T-helper 17 cell (primary cell): ENCODE data around the gene RASGRF2. TPM values are rescaled to one million over a fixed set of nuclear protein-coding genes. Genes with fewer than 3 reads are reported as not detected.
"Not testable (repeated sequence)": the region's sequence is repeated elsewhere in the genome, so short reads cannot be mapped to it uniquely, and the experiment has no call there.

ENCODE experiments used
- ATAC-seq: fragments of 150-1000 bp; cut with Tn5 transposase; 2 replicates; pipeline ENCODE4 v1.10.0; 2021; ENCODE audit warnings: mild to moderate bottlenecking, moderate library complexity
- DNase-seq, 3 donors: peaks; one replicate each; pipeline versions ENCODE4 v3.0.0 to v3.0.0-alpha.2; 2020 to 2021
- H3K9me3 ChIP-seq: one replicate; pipeline ENCODE4 v1.7.0; 2013; ENCODE audit warnings: low read length, mild to moderate bottlenecking; ENCODE audit not compliant: control insufficient read depth, poor library complexity, severe bottlenecking
- H3K27ac Mint-ChIP-seq: one replicate; pipeline ENCODE4 v1.8.0; 2022; ENCODE audit warnings: mild to moderate bottlenecking, moderate library complexity, mixed read lengths
- H3K27me3 Mint-ChIP-seq: one replicate; pipeline ENCODE4 v1.8.0; 2022; ENCODE audit warnings: mixed read lengths
- H3K36me3 Mint-ChIP-seq: one replicate; pipeline ENCODE4 v1.8.0; 2022; ENCODE audit warnings: low read depth, mixed read lengths
- H3K4me1 Mint-ChIP-seq: one replicate; pipeline ENCODE4 v1.8.0; 2022; ENCODE audit warnings: mild to moderate bottlenecking, mixed read lengths
- H3K4me3 Mint-ChIP-seq: one replicate; pipeline ENCODE4 v1.8.0; 2022; ENCODE audit warnings: mild to moderate bottlenecking, moderate library complexity, mixed read lengths
- total RNA-seq, 4 donors: library from RNA in 2 of 4; stranded (reverse) in 2 of 4; gene quantifications; one replicate each; pipeline ENCODE4 v1.2.3 and lab custom pipeline; 2022 to 2026

Gene RASGRF2
- total RNA-seq, 2 donors from 2014 or later: 21.3 to 32.3 TPM

DNA sequence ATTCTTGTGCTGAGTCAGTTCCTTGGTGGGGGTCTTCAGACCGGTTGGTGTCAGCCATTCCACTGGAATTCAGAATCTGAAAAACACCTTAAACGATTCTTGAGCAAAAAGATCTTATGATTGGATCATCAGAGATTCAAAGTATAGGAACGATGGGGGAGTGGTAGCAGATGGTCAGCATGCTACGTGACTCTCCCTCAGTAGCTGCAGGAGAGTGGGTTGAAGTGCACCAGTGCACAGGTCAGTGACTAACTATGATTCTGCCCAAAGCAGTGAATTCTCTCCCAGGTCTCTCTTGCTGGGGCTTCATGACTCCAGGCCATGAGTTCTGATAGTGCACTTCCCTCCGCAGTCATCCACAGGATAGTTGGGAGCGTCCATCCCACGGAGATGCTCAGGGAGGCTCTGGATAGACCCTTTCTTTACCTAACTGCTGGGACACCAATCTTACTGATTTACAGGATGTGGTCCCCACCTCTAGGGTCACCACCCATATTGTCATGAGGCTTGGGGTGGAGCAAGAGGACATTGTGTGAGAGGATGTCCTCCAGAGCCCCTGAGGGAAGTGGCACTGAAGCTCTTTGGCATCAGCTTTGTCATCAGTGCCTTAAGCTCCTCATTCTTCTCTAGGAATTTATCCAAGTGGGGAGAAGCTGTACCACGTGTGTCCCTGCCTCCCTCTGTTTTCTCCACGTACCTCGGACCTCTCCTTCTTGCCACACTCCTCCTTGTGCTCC lies 62.0 kb downstream of the RASGRF2 start:
- no peaks in the 10 kb centered on the region for H3K36me3 Mint-ChIP-seq
- DNase-seq: no peak
- H3K27ac Mint-ChIP-seq: peak overlapping the region; percentile 1
- no peaks in the 10 kb centered on the region for H3K27me3 Mint-ChIP-seq
- H3K9me3 ChIP-seq: no peaks in the 10 kb centered on the region
- peaks cover 67% of the 10 kb centered on the region for H3K4me1 Mint-ChIP-seq
- ATAC-seq: no peak
- peak overlapping the region; percentile 16 for H3K4me3 Mint-ChIP-seq

DNA sequence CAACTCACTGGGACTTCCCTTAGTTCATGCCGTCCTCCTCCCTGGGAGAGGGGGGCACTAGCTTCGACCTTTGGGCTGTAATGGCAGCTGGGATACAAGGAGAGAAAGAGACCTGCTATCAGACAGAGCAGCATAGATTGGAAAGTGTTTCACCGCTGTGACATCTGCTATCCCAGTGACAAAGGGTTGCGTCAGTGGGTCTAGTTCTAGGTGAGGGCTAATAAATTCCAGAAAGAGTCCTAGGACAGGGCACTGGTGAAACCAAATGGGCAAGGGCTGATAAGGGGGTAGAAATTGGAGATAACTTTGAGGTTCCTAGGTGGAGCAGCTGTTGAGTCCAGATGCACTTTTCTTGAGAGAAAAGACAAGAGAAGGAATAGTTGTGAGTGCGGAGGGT lies 62.5 kb downstream of the RASGRF2 start:
- H3K9me3 ChIP-seq: no peaks in the 10 kb centered on the region
- no peak for ATAC-seq
- Mint-ChIP-seq H3K4me1 (peaks cover 68% of the 10 kb centered on the region), H3K27ac (peak overlapping the region; percentile 1), H3K4me3 (peak overlapping the region; percentile 16), H3K27me3 (no peaks in the 10 kb centered on the region), H3K36me3 (no peaks in the 10 kb centered on the region)
- DNase-seq: no peak

DNA sequence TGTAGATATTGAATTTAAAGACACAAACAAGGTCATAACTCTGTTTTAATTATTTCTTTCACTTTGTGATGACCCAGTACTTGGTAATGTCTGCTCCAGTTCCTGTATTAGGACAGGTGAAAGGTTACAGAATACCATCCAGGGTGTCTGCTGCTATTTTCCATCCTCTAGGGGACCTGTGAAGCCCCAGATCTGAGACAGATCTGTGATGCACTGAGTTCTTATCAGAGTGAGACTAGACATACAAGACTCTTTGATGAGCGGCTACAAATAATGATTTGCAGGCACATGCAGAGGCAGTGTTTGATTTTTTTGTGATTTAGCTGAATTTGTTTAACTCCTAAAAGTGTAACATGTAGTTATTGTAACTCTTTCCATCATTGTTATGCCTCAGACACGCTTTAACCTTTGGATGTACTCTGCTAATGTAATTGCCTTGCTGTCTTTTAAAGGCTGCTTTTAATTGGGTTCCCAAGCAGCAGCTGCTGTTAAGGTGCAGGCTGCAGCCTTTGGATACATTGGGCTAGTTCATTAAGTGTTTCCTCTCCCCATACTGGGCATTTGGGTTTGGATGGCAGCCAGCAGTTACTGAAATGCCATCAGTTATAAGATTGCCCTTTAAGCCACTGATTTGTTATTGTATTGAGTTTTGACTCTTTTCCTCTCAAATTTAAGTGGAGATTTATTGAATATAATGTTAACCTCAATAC lies 63.3 kb downstream of the RASGRF2 start:
- Mint-ChIP-seq H3K27me3 (no peaks in the 10 kb centered on the region), H3K36me3 (no peaks in the 10 kb centered on the region), H3K4me3 (no peak overlapping the region), H3K27ac (peak overlapping the region; percentile 34), H3K4me1 (peaks cover 63% of the 10 kb centered on the region)
- ATAC-seq: no peak
- H3K9me3 ChIP-seq: no peaks in the 10 kb centered on the region
- no peak for DNase-seq

DNA sequence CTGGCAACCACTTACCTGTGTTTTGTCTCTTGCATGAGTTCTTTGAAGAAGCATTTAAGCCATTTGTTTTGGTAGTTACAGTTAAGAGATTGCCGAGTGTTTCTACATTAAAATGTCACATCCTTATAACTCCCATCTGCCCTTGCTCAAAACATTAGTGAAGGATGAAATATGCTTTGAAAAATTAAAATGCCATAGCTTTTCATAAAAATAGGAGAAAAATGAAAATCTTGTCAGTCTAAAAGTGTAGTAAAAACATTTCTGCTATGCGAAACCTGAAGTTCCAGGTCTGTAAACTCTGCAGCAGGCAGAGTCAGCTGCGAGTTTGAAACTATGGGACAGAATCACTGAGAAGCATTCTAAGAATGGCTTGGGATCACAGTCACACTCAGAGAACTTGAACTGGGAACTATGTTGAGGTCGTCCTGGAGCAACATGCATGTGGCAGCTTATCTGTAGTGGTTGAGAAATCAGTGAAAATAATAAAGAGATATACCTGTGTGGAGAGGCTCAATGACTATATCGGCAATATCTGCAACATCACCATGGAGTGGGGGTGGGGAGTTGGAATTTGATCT lies 67.4 kb downstream of the RASGRF2 start:
- Mint-ChIP-seq H3K4me3 (no peak overlapping the region), H3K27me3 (no peaks in the 10 kb centered on the region), H3K27ac (no peak overlapping the region), H3K4me1 (peaks cover 33% of the 10 kb centered on the region), H3K36me3 (no peaks in the 10 kb centered on the region)
- no peaks in the 10 kb centered on the region for H3K9me3 ChIP-seq
- ATAC-seq (no peak), DNase-seq (no peak)

- H3K27ac Mint-ChIP-seq: not testable (repeated sequence)
Measured at GRCh38 chr5:81028888-81029287, 68.7 kb downstream of the RASGRF2 start.

DNA sequence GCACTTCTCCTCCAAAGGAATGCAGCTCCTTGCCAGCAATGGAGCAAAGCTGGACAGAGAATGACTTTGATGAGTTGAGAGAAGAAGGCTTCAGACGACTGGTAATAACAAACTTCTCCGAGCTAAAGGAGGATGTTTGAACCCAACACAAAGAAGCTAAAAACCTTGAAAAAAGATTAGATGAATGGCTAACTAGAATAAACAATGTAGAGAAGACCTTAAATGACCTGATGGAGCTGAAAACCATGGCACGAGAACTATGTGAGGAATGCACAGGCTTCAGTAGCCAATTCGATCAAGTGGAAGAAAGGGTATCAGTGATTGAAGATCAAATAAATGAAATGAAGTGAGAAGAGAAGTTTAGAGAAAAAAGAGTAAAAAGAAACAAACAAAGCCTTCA lies 69.6 kb downstream of the RASGRF2 start:
- H3K9me3 ChIP-seq, ATAC-seq, H3K4me3 Mint-ChIP-seq, H3K36me3 Mint-ChIP-seq, H3K27me3 Mint-ChIP-seq, H3K27ac Mint-ChIP-seq, DNase-seq: not testable (repeated sequence)
- peaks cover 20% of the 10 kb centered on the region for H3K4me1 Mint-ChIP-seq

More at GRCh38 chr5:81028888-81029287, 68.7 kb downstream of the RASGRF2 start:
- DNase-seq, H3K36me3 Mint-ChIP-seq, H3K9me3 ChIP-seq, ATAC-seq, H3K27me3 Mint-ChIP-seq, H3K4me3 Mint-ChIP-seq: not testable (repeated sequence)
- H3K4me1 Mint-ChIP-seq: peaks cover 20% of the 10 kb centered on the region

DNA sequence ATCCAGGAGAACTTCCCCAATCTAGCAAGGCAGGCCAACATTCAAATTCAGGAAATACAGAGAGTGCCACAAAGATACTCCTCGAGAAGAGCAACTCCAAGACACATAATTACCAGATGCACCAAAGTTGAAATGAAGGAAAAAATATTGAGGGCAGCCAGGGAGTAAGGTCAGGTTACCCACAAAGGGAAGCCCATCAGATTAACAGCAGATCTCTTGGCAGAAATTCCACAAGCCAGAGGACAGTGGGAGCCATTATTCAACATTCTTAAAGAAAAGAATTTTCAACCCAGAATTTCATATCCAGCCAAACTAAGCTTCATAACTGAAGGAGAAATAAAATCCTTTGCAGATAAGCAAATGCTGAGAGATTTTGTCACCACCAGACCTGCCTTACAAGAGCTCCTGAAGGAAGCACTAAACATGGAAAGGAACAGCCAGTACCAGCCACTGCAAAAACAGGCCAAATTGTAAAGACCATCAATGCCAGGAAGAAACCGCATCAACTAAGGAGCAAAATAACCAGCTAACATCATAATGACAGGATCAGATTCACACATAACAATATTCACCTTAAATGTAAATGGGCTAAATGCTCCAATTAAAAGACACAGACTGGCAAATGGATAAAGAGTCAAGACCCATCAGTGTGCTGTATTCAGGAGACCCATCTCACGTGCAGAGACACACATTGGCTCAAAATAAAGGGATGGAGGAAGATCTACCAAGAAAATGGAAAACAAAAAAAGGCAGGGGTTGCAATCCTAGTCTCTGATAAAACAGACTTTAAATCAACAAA lies 70.3 kb downstream of the RASGRF2 start:
- not testable (repeated sequence) for H3K27ac Mint-ChIP-seq, H3K4me3 Mint-ChIP-seq, ATAC-seq, H3K36me3 Mint-ChIP-seq, H3K27me3 Mint-ChIP-seq, H3K9me3 ChIP-seq, DNase-seq
- H3K4me1 Mint-ChIP-seq: peaks cover 14% of the 10 kb centered on the region

DNA sequence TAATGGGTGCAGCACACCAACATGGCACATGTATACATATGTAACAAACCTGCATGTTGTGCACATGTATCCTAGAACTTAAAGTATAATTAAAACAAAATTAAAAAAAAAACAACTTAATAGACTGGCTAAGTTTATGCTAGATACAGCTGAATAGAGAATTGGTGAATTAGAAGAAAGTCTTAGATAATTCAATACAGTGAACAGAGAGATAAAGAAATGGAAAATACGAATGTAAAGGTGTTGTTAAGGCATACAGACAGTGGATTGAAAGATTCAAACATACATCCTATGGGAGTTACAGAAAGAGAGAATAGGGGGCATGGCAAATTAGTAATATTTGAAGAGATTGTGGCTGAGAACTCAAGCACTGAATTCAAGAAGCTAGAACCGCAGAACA lies 75.4 kb downstream of the RASGRF2 start:
- no peaks in the 10 kb centered on the region for H3K36me3 Mint-ChIP-seq
- H3K4me1 Mint-ChIP-seq: peaks cover 3% of the 10 kb centered on the region
- H3K9me3 ChIP-seq: no peaks in the 10 kb centered on the region
- H3K4me3 Mint-ChIP-seq: no peak overlapping the region
- no peaks in the 10 kb centered on the region for H3K27me3 Mint-ChIP-seq
- no peak overlapping the region for H3K27ac Mint-ChIP-seq
- DNase-seq: no peak
- no peak for ATAC-seq

GRCh38 chr5:81038495-81038894 lies 78.3 kb downstream of the RASGRF2 start:
- H3K36me3 Mint-ChIP-seq: no peaks in the 10 kb centered on the region
- H3K27me3 Mint-ChIP-seq: no peaks in the 10 kb centered on the region
- DNase-seq (no peak), ATAC-seq (no peak)
- no peak overlapping the region for H3K4me3 Mint-ChIP-seq
- H3K27ac Mint-ChIP-seq: no peak overlapping the region
- peaks cover 6% of the 10 kb centered on the region for H3K4me1 Mint-ChIP-seq
- no peaks in the 10 kb centered on the region for H3K9me3 ChIP-seq

GRCh38 chr5:81044868-81045267 lies 84.7 kb downstream of the RASGRF2 start:
- no peak for ATAC-seq
- Mint-ChIP-seq H3K27ac (no peak overlapping the region), H3K4me3 (no peak overlapping the region), H3K36me3 (peaks cover 11% of the 10 kb centered on the region), H3K27me3 (no peaks in the 10 kb centered on the region), H3K4me1 (peaks cover 27% of the 10 kb centered on the region)
- no peak for DNase-seq
- no peaks in the 10 kb centered on the region for H3K9me3 ChIP-seq

DNA sequence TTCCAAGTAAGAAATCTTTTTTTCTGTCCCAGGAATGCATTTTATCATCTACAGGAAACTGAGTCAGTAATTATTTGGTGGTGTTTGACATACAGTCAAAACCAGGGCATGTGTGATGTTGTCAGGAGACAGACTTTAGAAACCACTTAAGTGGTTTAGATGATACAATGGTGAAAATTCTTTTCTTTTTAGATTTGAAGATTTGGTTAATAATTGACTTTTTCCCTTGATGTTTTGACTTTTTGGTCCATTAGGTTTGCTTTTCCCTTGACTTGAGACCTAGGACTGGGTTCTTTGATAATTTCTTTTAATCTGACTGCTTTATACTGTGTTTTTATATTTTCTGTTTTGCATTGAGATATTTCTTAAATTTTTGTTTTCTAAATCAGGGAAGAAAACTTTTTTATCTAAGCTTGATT lies 85.2 kb downstream of the RASGRF2 start:
- Mint-ChIP-seq H3K4me1 (peaks cover 29% of the 10 kb centered on the region), H3K27me3 (no peaks in the 10 kb centered on the region), H3K36me3 (peaks cover 11% of the 10 kb centered on the region), H3K4me3 (no peak overlapping the region), H3K27ac (no peak overlapping the region)
- ATAC-seq: no peak
- no peak for DNase-seq
- no peaks in the 10 kb centered on the region for H3K9me3 ChIP-seq

DNA sequence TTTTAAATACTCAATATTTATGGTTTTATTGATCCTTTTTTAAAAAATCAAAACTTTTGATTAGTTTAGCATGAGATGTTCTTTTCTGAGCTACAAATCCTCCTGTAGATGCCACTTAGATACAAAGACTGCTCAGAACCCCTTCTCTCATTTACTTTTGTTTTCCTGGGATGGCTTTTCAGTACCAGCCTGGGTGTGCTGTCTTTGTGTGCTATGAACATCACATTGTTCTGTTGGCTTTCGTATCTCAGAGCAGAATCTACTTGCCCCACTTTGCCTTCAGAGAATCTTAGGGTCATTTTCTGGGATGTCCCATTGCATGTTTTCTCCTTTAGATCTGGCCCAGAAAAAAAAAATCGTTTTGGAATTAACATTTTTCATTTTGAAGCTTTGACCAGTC lies 85.9 kb downstream of the RASGRF2 start:
- Mint-ChIP-seq H3K36me3 (peaks cover 11% of the 10 kb centered on the region), H3K27ac (no peak overlapping the region), H3K4me3 (no peak overlapping the region), H3K4me1 (peaks cover 29% of the 10 kb centered on the region), H3K27me3 (no peaks in the 10 kb centered on the region)
- no peak for ATAC-seq
- H3K9me3 ChIP-seq: no peaks in the 10 kb centered on the region
- DNase-seq: no peak

DNA sequence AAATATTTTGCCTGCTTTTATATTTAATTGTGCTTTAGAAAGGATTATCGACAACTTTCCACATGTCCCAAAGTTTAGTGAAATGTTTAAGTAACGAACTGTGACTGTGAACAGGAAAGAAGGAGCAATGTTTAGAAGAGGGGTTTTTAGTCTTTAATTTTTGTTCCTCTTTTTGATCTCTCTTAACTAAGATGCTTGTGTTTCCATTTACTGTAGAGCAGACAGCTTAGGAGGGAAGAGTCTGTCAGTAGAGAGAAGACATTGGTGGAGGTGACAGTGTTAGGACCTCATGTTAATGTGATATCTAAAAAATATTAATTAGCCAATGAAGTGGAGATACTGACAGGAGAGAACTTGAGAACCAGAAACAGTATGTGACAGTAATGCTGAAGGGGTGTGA lies 92.2 kb downstream of the RASGRF2 start:
- Mint-ChIP-seq H3K36me3 (peaks cover 11% of the 10 kb centered on the region), H3K4me1 (peaks cover 25% of the 10 kb centered on the region), H3K27ac (no peak overlapping the region), H3K27me3 (no peaks in the 10 kb centered on the region), H3K4me3 (no peak overlapping the region)
- no peak for DNase-seq
- ATAC-seq: no peak
- no peaks in the 10 kb centered on the region for H3K9me3 ChIP-seq
